COLO668 (cell line): ENCODE results near the gene CDH13.
A peak's percentile ranks its signal among the peaks of the same experiment; 100 is the strongest.

Experiments
- DNase-seq: peaks from one replicate; lab custom pipeline; 2025; ENCODE audit not compliant: unreplicated experiment; lab: John Stamatoyannopoulos, UW

The CDH13 gene

GRCh38 chr16:83138976-83139690 lies 512.4 kb downstream of the CDH13 start:
- DNase-seq: no peak

- no peak for DNase-seq
Observed at GRCh38 chr16:83143788-83144187, 517.0 kb downstream of the CDH13 start.

GRCh38 chr16:83145297-83145696 lies 518.5 kb downstream of the CDH13 start:
- DNase-seq: no peak

GRCh38 chr16:83147244-83147643 lies 520.5 kb downstream of the CDH13 start:
- DNase-seq: no peak

GRCh38 chr16:83158320-83158957 lies 531.7 kb downstream of the CDH13 start:
- DNase-seq: no peak

GRCh38 chr16:83159049-83159448 lies 532.3 kb downstream of the CDH13 start:
- no peak for DNase-seq

GRCh38 chr16:83160287-83161020 lies 533.7 kb downstream of the CDH13 start:
- no peak for DNase-seq

- DNase-seq: no peak
Observed at GRCh38 chr16:83162791-83163190, 536.0 kb downstream of the CDH13 start.

GRCh38 chr16:83164816-83165215 lies 538.0 kb downstream of the CDH13 start:
- no peak for DNase-seq

- DNase-seq: no peak
Observed at GRCh38 chr16:83171396-83171795, 544.6 kb downstream of the CDH13 start.

GRCh38 chr16:83174671-83175070 lies 547.9 kb downstream of the CDH13 start:
- DNase-seq: no peak

- DNase-seq: no peak
Observed at GRCh38 chr16:83176802-83177201, 550.0 kb downstream of the CDH13 start.

- no peak for DNase-seq
Observed at GRCh38 chr16:83185902-83186301, 559.1 kb downstream of the CDH13 start.

GRCh38 chr16:83187405-83187804 lies 560.6 kb downstream of the CDH13 start:
- no peak for DNase-seq

GRCh38 chr16:83196796-83197195 lies 570.0 kb downstream of the CDH13 start:
- no peak for DNase-seq

- DNase-seq: no peak
Observed at GRCh38 chr16:83197450-83197849, 570.7 kb downstream of the CDH13 start.

GRCh38 chr16:83198977-83199376 lies 572.2 kb downstream of the CDH13 start:
- no peak for DNase-seq

- peak; percentile 12 for DNase-seq
Observed at GRCh38 chr16:83200005-83200779, 573.4 kb downstream of the CDH13 start.

- DNase-seq: no peak
Observed at GRCh38 chr16:83201748-83202147, 575.0 kb downstream of the CDH13 start.

GRCh38 chr16:83205896-83206295 lies 579.1 kb downstream of the CDH13 start:
- DNase-seq: no peak

- DNase-seq: no peak
Observed at GRCh38 chr16:83206426-83206825, 579.7 kb downstream of the CDH13 start.
